MCF 10A (cell line): ENCODE data around the gene C12orf42. TPM values are rescaled to one million over a fixed set of nuclear protein-coding genes. Genes with fewer than 3 reads are reported as not detected.

Experiments
- BruUV-seq: library from RNA; stranded (reverse); fragments of 400-500 nt; replicated peaks from 2 replicates; lab custom pipeline; 2021; lab: Mats Ljungman, UMichigan
- CTCF ChIA-PET: fragments of 300-600 bp; sonication (Branson Sonifier 250); formaldehyde crosslinking; extraction: SDS; loops from one replicate; lab custom pipeline; 2021; ENCODE audit warnings: antibody characterized with exemption, inconsistent platforms; lab: Yijun Ruan, JAX
- POLR2A ChIA-PET: fragments of 300-600, 350-650 bp; sonication (Branson Sonifier 250); formaldehyde crosslinking; extraction: SDS; loops from one replicate; lab custom pipeline; 2020; ENCODE audit warnings: antibody characterized with exemption, inconsistent platforms; lab: Yijun Ruan, JAX
- DNase-seq: peaks from one replicate; pipeline ENCODE4 v3.0.0-alpha.2; 2018; ENCODE audit not compliant: unreplicated experiment
- H3K27ac Mint-ChIP-seq: one replicate; pipeline ENCODE4 v1.8.0; 2022; ENCODE audit warnings: mild to moderate bottlenecking, low read depth, mixed read lengths; ENCODE audit not compliant: unreplicated experiment
- H3K27me3 Mint-ChIP-seq: one replicate; pipeline ENCODE4 v1.8.0; 2022; ENCODE audit warnings: mixed read lengths; ENCODE audit not compliant: insufficient read depth, unreplicated experiment
- H3K36me3 Mint-ChIP-seq: one replicate; pipeline ENCODE4 v1.8.0; 2022; ENCODE audit warnings: mild to moderate bottlenecking, moderate library complexity, mixed read lengths; ENCODE audit not compliant: insufficient read depth, unreplicated experiment
- H3K4me1 Mint-ChIP-seq: one replicate; pipeline ENCODE4 v1.8.0; 2022; ENCODE audit warnings: mixed read lengths; ENCODE audit not compliant: insufficient read depth, unreplicated experiment
- H3K4me3 Mint-ChIP-seq: one replicate; pipeline ENCODE4 v1.8.0; 2022; ENCODE audit warnings: mild to moderate bottlenecking, moderate library complexity, mixed read lengths; ENCODE audit not compliant: unreplicated experiment
- H3K9me3 Mint-ChIP-seq: one replicate; pipeline ENCODE4 v1.8.0; 2022; ENCODE audit warnings: mixed read lengths; ENCODE audit not compliant: unreplicated experiment
- intact Hi-C: fragments of 100-400 bp; cut with micrococcal nuclease; formaldehyde crosslinking; loops from 2 replicates; pipeline ENCODE4 v1.14.1; 2022
- total RNA-seq: library from RNA; stranded (reverse); gene quantifications from 2 replicates; pipeline ENCODE4 v1.2.3, GENCODE V29; 2022
- TF ChIP-seq, protein P1 (sequence below): fragments of 200-600 bp; IDR thresholded peaks from one replicate; pipeline ENCODE4 v1.8.0; 2022; ENCODE audit warnings: antibody characterized with exemption, mild to moderate bottlenecking; ENCODE audit not compliant: unreplicated experiment

The C12orf42 gene
- total RNA-seq, 1 experiment from 2014 or later, result not detected

DNA sequence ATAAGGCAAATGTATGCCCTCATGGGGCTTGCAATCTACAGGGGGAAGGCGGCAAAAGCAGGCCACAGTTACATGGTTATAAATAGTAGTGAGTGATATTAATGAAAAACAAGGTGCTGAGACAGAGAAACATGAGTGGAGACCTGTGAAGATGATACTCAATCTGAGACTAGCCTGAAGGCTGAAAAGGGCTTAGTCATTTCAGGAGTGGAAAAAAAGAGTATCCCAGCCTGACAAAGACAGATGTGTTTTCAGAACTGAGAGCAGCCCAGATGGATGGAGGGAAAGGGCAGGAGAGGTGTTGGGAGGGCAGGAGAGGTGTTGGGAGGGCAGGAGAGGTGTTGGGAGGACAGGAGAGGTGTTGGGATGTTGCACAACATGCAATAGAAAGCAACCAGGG lies 181.9 kb downstream of the C12orf42 start:
- no peaks in the 10 kb centered on the region for H3K9me3 Mint-ChIP-seq
- no peak for DNase-seq
- H3K36me3 Mint-ChIP-seq, result no peaks in the 10 kb centered on the region
- ChIA-PET CTCF (interaction anchor here (1.3 kb wide), 1 partner anchor 431 kb away, joined by 10 read pairs; no protein-coding TSS in a partner anchor), POLR2A (no interaction called here)
- no peak overlapping the region for H3K27ac Mint-ChIP-seq
- H3K4me3 Mint-ChIP-seq, result no peak overlapping the region
- no TSS peak for BruUV-seq
- TF ChIP-seq, protein P1, sequence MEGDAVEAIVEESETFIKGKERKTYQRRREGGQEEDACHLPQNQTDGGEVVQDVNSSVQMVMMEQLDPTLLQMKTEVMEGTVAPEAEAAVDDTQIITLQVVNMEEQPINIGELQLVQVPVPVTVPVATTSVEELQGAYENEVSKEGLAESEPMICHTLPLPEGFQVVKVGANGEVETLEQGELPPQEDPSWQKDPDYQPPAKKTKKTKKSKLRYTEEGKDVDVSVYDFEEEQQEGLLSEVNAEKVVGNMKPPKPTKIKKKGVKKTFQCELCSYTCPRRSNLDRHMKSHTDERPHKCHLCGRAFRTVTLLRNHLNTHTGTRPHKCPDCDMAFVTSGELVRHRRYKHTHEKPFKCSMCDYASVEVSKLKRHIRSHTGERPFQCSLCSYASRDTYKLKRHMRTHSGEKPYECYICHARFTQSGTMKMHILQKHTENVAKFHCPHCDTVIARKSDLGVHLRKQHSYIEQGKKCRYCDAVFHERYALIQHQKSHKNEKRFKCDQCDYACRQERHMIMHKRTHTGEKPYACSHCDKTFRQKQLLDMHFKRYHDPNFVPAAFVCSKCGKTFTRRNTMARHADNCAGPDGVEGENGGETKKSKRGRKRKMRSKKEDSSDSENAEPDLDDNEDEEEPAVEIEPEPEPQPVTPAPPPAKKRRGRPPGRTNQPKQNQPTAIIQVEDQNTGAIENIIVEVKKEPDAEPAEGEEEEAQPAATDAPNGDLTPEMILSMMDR, result no peak
- intact Hi-C loops, result no loop called here
- no peaks in the 10 kb centered on the region for H3K4me1 Mint-ChIP-seq
- H3K27me3 Mint-ChIP-seq, result peaks cover 22% of the 10 kb centered on the region

DNA sequence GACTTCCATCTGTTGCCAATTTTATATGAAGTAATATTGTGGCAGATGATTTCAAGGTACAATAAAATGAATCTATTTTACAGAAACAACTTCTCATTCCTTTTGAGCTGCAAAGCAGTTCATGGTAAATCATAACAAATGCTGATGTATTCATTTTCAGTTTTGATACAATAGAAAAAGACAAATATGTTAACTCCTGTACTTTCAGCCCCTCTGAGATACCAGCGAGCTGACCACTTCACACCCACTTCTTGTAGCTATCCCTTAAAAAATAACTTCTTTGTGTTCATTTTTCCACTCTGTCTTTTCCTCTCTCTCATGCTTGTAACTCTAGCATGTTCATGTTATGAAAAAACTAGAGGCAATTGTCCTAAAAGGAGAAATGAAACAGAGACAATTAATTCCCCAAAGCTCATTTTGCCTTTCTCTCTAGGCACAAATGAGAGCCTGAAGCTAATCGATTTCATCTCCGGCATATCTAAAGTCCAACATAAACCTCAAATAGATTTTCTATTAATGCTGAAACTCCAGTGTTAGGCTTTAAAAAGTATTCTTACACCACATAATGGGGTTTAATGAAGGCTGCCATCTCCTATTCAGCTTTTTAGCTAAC lies 182.9 kb downstream of the C12orf42 start:
- POLR2A ChIA-PET, result no interaction called here
- H3K36me3 Mint-ChIP-seq, result no peaks in the 10 kb centered on the region
- BruUV-seq, result no TSS peak
- no peak overlapping the region for H3K4me3 Mint-ChIP-seq
- CTCF ChIA-PET, result interaction anchor here (0.6 to 1.3 kb wide), 3 partner anchors 142 to 673 kb away, joined by 3 to 10 read pairs (median 3); no protein-coding TSS in a partner anchor
- intact Hi-C loops, result no loop called here
- peaks cover 22% of the 10 kb centered on the region for H3K27me3 Mint-ChIP-seq
- H3K9me3 Mint-ChIP-seq, result no peaks in the 10 kb centered on the region
- TF ChIP-seq, protein P1, result no peak
- DNase-seq, result no peak
- no peak overlapping the region for H3K27ac Mint-ChIP-seq
- H3K4me1 Mint-ChIP-seq, result no peaks in the 10 kb centered on the region

DNA sequence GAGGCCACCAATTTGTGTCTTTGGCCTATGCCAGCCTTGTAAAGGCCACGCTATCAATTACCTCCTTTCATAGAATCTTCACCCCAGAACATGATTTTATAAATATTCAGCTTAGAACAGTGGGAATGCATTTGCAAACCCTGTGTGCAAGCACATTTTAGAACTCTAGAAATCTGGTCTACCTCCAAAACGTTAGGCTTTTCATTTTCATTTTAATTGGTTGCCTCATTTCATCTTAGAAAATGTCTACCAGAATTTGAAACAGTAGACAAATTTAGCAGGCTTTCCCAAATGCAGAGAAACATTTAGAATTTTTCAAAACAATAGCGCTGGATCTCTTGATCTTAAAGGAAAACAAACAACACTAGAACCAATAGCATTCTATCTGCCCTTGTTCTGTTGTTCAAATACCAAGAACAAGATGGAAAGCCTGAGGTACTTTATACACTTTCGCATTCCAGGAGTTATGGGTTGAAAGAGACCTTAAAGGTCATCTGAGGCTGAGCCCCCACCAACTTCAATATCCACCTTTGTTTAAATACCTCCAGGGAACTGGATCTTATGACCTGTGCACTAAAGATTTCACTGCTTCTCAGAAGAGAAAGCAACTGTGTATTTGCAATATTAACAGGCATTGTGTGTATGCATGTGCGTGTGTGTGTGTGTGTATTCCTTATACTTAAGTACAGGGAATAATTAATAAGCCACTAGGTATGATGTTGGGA lies 185.1 kb downstream of the C12orf42 start:
- TF ChIP-seq, protein P1, result no peak
- no peaks in the 10 kb centered on the region for H3K9me3 Mint-ChIP-seq
- no peak overlapping the region for H3K27ac Mint-ChIP-seq
- no TSS peak for BruUV-seq
- H3K4me3 Mint-ChIP-seq, result no peak overlapping the region
- ChIA-PET POLR2A (no interaction called here), CTCF (no interaction called here)
- no peaks in the 10 kb centered on the region for H3K4me1 Mint-ChIP-seq
- no peaks in the 10 kb centered on the region for H3K36me3 Mint-ChIP-seq
- DNase-seq, result no peak
- intact Hi-C loops, result no loop called here
- H3K27me3 Mint-ChIP-seq, result peaks cover 22% of the 10 kb centered on the region

DNA sequence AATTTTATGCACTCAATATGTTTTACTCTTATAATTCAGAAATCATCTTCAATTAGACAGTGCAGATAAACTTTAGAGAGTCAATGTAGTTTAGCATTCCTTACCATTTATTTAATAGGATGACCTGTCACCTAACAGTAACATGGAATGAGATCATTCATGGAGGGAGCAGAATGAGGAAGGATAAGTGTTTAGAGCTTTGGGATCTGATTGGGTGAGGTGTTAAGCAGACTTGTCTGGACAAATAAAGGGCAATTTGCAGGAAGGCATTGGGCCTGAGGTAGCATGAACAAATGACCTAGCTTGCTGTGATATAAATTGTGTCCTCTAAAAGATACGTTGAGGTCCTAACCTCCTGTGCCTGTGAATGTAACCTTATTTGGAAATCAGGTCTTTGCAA lies 187.4 kb downstream of the C12orf42 start:
- ChIA-PET POLR2A (no interaction called here), CTCF (no interaction called here)
- H3K4me3 Mint-ChIP-seq, result no peak overlapping the region
- no peaks in the 10 kb centered on the region for H3K36me3 Mint-ChIP-seq
- no peaks in the 10 kb centered on the region for H3K4me1 Mint-ChIP-seq
- H3K27me3 Mint-ChIP-seq, result peaks cover 2% of the 10 kb centered on the region
- H3K27ac Mint-ChIP-seq, result no peak overlapping the region
- no peak for DNase-seq
- TF ChIP-seq, protein P1, result no peak
- no peaks in the 10 kb centered on the region for H3K9me3 Mint-ChIP-seq
- BruUV-seq, result no TSS peak
- intact Hi-C loops, result no loop called here
